Panc1 (cell line): Measurements from ENCODE around the gene POU4F2. TPM values are rescaled to one million over a fixed set of nuclear protein-coding genes. Genes with fewer than 3 reads are reported as not detected.

Experiments
- ATAC-seq: fragments of 200-7000 bp; cut with Tn5 transposase; 2 replicates; pipeline ENCODE4 v1.9.1; 2020; ENCODE audit warnings: mild to moderate bottlenecking, moderate library complexity
- BruUV-seq: library from RNA; stranded (reverse); fragments of 400-500 nt; replicated peaks from 2 replicates; lab custom pipeline; 2021; lab: Mats Ljungman, UMichigan
- CTCF ChIA-PET: fragments of 300-600 bp; sonication (Branson Sonifier 250); formaldehyde crosslinking; loops from one replicate; lab custom pipeline; 2022; ENCODE audit warnings: antibody characterized with exemption; lab: Charles Lee
- POLR2A ChIA-PET: fragments of 300-600 bp; sonication (Branson Sonifier 250); formaldehyde crosslinking; loops from one replicate; lab custom pipeline; 2022; ENCODE audit warnings: antibody characterized with exemption; lab: Charles Lee
- DNase-seq: peaks from one replicate; pipeline ENCODE4 v3.0.0-alpha.2; 2010; ENCODE audit warnings: low read depth, low spot score
- H3K27ac ChIP-seq: 2 replicates; pipeline ENCODE4 v1.5.1; 2011; ENCODE audit warnings: mild to moderate bottlenecking, low read length, inconsistent platforms
- H3K27me3 ChIP-seq: fragments of 200-500 bp; sonication (Bioruptor generic); 2 replicates; pipeline ENCODE4 v1.6.0; 2014; ENCODE audit warnings: low read length, inconsistent platforms; ENCODE audit not compliant: control insufficient read depth, insufficient read depth
- H3K36me3 ChIP-seq: fragments of 200-500 bp; sonication (Bioruptor generic); 2 replicates; pipeline ENCODE4 v1.5.1; 2014; ENCODE audit warnings: inconsistent platforms, mild to moderate bottlenecking, low read length, moderate library complexity; ENCODE audit not compliant: control insufficient read depth, insufficient read depth
- H3K4me1 ChIP-seq: 2 replicates; pipeline ENCODE4 v1.5.1; 2011; ENCODE audit warnings: inconsistent platforms, mild to moderate bottlenecking, low read length, moderate library complexity; ENCODE audit not compliant: control insufficient read depth, insufficient read depth
- H3K4me3 ChIP-seq, 2 experiments: 2 replicates each; pipeline ENCODE4 v1.5.1; 2011 to 2012; ENCODE audit warnings: low read depth in 2 of 2, low read length in 2 of 2, mild to moderate bottlenecking in 2 of 2, inconsistent platforms in 1 of 2, moderate library complexity in 1 of 2
- H3K9me3 ChIP-seq: fragments of 200-500 bp; sonication (Bioruptor generic); 2 replicates; pipeline ENCODE4 v1.5.1; 2014; ENCODE audit warnings: low read depth, mild to moderate bottlenecking, inconsistent platforms, low read length, moderate library complexity; ENCODE audit not compliant: control insufficient read depth, insufficient read depth
- CTCF ChIP-seq: fragments of 450-650 bp; IDR thresholded peaks from 2 replicates; pipeline ENCODE4 v1.5.1; 2017; ENCODE audit warnings: mild to moderate bottlenecking
- POLR2AphosphoS5 ChIP-seq: IDR thresholded peaks from 2 replicates; pipeline ENCODE4 v1.6.1; 2012; ENCODE audit warnings: mild to moderate bottlenecking, low read depth, low read length, moderate library complexity
- SIN3A ChIP-seq: IDR thresholded peaks from 2 replicates; pipeline ENCODE4 v1.6.1; 2012; ENCODE audit warnings: low read depth, mild to moderate bottlenecking, low read length, moderate library complexity, borderline replicate concordance; ENCODE audit not compliant: insufficient read depth
- TCF7L2 ChIP-seq: IDR thresholded peaks from 2 replicates; pipeline ENCODE4 v1.6.1; 2011; ENCODE audit warnings: mild to moderate bottlenecking, low read depth, low read length, inconsistent platforms
- in situ Hi-C: cut with HindIII; loops from 2 replicates; pipeline ENCODE4 v1.10.0; 2016; ENCODE audit warnings: low sequenced_read_pairs, low pct_unique_long_range_greater_than_20kb
- intact Hi-C: fragments of 100-400 bp; cut with micrococcal nuclease; formaldehyde crosslinking; loops from one replicate; pipeline ENCODE4 v1.10.0; 2022; ENCODE audit not compliant: unreplicated experiment
- total RNA-seq: library from RNA; stranded (reverse); gene quantifications from one replicate; pipeline ENCODE4 v1.2.1, GENCODE V29; 2021; ENCODE audit not compliant: unreplicated experiment
- TF ChIP-seq, protein P1 (sequence below), 2 experiments: IDR thresholded peaks; 2 replicates each; pipeline ENCODE4 v1.6.1; 2011 to 2012; ENCODE audit warnings: low read depth in 2 of 2, control low read depth in 1 of 2, low read length in 1 of 2, mild to moderate bottlenecking in 1 of 2, moderate library complexity in 1 of 2; ENCODE audit not compliant: insufficient read depth in 1 of 2

Gene POU4F2
- total RNA-seq, 1 experiment from 2014 or later = not detected

GRCh38 chr4:146654687-146655520 lies 16.2 kb downstream of the POU4F2 start:
- TF ChIP-seq SIN3A = no peak
- TF ChIP-seq, protein P1, sequence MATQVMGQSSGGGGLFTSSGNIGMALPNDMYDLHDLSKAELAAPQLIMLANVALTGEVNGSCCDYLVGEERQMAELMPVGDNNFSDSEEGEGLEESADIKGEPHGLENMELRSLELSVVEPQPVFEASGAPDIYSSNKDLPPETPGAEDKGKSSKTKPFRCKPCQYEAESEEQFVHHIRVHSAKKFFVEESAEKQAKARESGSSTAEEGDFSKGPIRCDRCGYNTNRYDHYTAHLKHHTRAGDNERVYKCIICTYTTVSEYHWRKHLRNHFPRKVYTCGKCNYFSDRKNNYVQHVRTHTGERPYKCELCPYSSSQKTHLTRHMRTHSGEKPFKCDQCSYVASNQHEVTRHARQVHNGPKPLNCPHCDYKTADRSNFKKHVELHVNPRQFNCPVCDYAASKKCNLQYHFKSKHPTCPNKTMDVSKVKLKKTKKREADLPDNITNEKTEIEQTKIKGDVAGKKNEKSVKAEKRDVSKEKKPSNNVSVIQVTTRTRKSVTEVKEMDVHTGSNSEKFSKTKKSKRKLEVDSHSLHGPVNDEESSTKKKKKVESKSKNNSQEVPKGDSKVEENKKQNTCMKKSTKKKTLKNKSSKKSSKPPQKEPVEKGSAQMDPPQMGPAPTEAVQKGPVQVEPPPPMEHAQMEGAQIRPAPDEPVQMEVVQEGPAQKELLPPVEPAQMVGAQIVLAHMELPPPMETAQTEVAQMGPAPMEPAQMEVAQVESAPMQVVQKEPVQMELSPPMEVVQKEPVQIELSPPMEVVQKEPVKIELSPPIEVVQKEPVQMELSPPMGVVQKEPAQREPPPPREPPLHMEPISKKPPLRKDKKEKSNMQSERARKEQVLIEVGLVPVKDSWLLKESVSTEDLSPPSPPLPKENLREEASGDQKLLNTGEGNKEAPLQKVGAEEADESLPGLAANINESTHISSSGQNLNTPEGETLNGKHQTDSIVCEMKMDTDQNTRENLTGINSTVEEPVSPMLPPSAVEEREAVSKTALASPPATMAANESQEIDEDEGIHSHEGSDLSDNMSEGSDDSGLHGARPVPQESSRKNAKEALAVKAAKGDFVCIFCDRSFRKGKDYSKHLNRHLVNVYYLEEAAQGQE (IDR thresholded peaks at IDR 0.05; ENCODE audit: insufficient read depth in 1 of 2, low read depth in 2 of 2, low read length in 1 of 2) = no peak
- TF ChIP-seq TCF7L2 = no peak
- TF ChIP-seq CTCF = no peak
- TF ChIP-seq POLR2AphosphoS5 = no peak
- ATAC-seq = no peak
- Histone ChIP-seq H3K9me3 (no peaks in the 10 kb centered on the region), H3K4me3 (no peak overlapping the region; a peak in 1 of 4 replicates), H3K27ac (no peak overlapping the region), H3K4me1 (no peaks in the 10 kb centered on the region), H3K27me3 (no peaks in the 10 kb centered on the region), H3K36me3 (no peaks in the 10 kb centered on the region)
- in situ Hi-C loops (no loop called here), intact Hi-C loops (no loop called here)
- DNase-seq = no peak
- ChIA-PET CTCF (no interaction called here), POLR2A (no interaction called here)
- no TSS peak for BruUV-seq

DNA sequence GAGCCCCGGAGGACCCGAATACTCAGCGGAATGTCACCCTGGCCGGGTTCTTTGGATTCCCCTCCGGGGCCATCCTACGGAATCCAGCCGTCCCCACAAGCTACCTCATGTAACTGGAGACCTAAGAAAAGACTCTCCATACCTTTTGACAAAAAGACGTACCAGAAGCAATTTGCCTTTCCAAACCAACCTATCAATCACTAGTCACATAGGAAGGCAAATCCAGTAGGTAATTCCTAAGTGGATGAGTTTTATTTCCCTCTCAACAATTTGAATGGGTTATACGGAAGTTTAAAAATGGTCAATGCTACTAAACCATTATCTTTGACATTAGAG lies 16.8 kb downstream of the POU4F2 start:
- Histone ChIP-seq H3K36me3 (no peaks in the 10 kb centered on the region), H3K4me1 (no peaks in the 10 kb centered on the region), H3K27me3 (no peaks in the 10 kb centered on the region), H3K27ac (no peak overlapping the region), H3K4me3 (no peak overlapping the region), H3K9me3 (no peaks in the 10 kb centered on the region)
- ATAC-seq (no peak), DNase-seq (no peak)
- intact Hi-C loops = no loop called here
- BruUV-seq = no TSS peak
- ChIA-PET POLR2A (no interaction called here), CTCF (no interaction called here)
- TF ChIP-seq TCF7L2 = no peak
- TF ChIP-seq, protein P1 (IDR thresholded peaks at IDR 0.05; ENCODE audit: insufficient read depth in 1 of 2, low read depth in 2 of 2, low read length in 1 of 2) = no peak
- no peak for TF ChIP-seq SIN3A
- TF ChIP-seq CTCF = no peak
- no peak for TF ChIP-seq POLR2AphosphoS5
- in situ Hi-C loops = no loop called here
